ENCODE data around the gene CLIC4.

CLIC4 gene

DNA sequence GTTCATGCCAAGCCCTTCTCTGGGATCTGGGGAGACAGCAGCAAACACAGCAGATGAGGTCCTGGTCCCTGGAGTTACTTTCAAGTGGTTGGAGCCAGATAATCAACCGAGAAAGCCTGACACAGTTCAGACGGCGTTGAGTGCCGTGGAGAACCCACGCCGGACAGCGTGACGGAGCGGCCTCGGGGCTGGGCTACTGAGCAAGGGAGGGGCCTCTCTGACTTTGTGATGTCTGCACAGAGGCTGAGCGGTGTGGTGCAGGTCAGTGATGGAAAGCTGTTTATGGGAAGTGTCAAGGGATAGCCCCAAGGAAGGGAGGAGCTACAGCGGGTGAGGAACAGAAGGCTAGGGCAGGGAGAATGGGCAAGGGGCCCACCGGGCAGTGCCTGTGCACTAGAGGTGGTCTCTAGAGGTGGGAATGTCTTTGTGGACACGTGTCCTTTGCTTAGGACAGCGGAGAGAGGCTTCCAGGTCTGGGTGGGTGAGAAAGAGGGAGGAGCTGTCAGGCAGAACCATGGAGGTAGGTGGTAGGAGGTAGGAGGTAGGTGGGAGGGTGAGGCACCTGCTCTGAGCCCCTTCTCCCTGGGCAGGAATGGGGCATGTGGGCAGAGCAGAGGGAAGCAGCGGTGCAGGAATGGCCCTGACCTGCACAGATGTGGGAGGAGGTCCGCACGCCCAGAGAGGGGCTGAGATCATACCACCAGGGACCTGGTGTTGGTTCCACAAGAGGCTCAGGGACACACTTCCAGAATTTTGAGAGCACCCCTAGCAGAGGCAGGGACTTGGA lies 122.0 kb downstream of the CLIC4 start:
- Histone ChIP-seq H3K36me3 (ENCODE audit: insufficient read depth, low read length) (no peaks in the 10 kb centered on the region), H3K27me3 (ENCODE audit: insufficient read depth, low read length, poor library complexity, severe bottlenecking) (no peaks in the 10 kb centered on the region), H3K9ac (ENCODE audit: low read depth, low read length, poor library complexity, severe bottlenecking) (no peak overlapping the region), H3K4me1 (ENCODE audit: insufficient read depth, low read length, poor library complexity, severe bottlenecking) (peaks cover 9% of the 10 kb centered on the region), H3K79me2 (ENCODE audit: insufficient read depth, low read length) (no peaks in the 10 kb centered on the region), H3K9me3 (ENCODE audit: insufficient read depth, low read depth, low read length) (no peaks in the 10 kb centered on the region), H3F3A (ENCODE audit: low read depth) (no peaks in the 10 kb centered on the region), H2AFZ (ENCODE audit: low read length) (no peak overlapping the region), H4K20me1 (ENCODE audit: insufficient read depth, low read length, poor library complexity, severe bottlenecking) (no peaks in the 10 kb centered on the region), H3K4me2 (ENCODE audit: low read depth, low read length, poor library complexity, severe bottlenecking) (no peak overlapping the region), H3K9me2 (replicated peaks; ENCODE audit: low read depth, low read length) (no peaks in the 10 kb centered on the region), H3K4me3 (ENCODE audit: low read length, poor library complexity, severe bottlenecking) (no peak overlapping the region)
- no peak for TF ChIP-seq EZH2phosphoT487 (IDR thresholded peaks at IDR 0.05; ENCODE audit: borderline replicate concordance)
- TF ChIP-seq, protein P1, sequence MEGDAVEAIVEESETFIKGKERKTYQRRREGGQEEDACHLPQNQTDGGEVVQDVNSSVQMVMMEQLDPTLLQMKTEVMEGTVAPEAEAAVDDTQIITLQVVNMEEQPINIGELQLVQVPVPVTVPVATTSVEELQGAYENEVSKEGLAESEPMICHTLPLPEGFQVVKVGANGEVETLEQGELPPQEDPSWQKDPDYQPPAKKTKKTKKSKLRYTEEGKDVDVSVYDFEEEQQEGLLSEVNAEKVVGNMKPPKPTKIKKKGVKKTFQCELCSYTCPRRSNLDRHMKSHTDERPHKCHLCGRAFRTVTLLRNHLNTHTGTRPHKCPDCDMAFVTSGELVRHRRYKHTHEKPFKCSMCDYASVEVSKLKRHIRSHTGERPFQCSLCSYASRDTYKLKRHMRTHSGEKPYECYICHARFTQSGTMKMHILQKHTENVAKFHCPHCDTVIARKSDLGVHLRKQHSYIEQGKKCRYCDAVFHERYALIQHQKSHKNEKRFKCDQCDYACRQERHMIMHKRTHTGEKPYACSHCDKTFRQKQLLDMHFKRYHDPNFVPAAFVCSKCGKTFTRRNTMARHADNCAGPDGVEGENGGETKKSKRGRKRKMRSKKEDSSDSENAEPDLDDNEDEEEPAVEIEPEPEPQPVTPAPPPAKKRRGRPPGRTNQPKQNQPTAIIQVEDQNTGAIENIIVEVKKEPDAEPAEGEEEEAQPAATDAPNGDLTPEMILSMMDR (conservative IDR thresholded peaks at IDR 0.05; ENCODE audit: low read length) = no peak

DNA sequence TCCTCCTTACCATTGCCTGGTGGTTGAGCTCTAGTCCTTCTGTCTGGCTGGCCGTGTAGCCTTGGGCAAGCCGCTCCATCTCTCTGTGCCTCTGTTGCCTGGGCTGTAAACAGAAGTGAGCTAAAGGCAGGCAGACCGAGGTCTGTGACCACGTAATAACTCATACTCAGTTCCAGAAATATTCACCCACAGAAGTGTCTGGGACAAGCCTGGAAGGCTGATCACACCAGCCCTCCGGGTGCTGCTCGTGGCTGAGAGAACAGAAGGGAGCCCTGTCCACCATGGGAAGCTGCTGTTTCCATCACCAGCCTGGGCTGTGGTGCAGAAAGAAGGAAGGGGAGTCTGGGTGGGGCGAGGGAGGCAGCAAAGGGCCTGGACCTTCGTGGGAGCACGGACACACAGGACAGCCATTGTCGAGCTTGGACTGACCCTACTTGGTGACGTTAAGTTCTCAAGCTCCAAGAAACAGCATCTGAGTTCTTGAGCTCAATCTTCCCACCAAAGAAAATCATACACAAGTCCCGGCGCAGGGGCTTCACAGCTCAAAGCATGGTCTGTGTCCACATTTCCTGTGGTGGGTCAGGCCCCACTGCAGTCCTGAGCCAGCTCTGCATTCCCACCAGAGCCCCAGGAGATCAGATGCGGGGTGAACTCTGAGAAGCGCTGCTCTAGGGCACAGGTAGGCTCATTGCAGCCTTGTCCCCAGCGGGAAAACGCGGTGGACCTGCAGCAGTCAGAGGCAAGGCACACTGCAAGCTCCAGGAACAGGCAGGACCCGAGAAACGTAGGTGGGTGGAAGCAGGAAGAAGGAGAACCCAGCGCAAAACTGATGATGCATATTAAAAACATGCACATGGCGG lies 123.0 kb downstream of the CLIC4 start:
- Histone ChIP-seq H3K9ac (ENCODE audit: low read depth, low read length, poor library complexity, severe bottlenecking) (no peak overlapping the region), H3K79me2 (ENCODE audit: insufficient read depth, low read length) (no peaks in the 10 kb centered on the region), H3K9me2 (replicated peaks; ENCODE audit: low read depth, low read length) (no peaks in the 10 kb centered on the region), H3K9me3 (ENCODE audit: insufficient read depth, low read depth, low read length) (no peaks in the 10 kb centered on the region), H3K27me3 (ENCODE audit: insufficient read depth, low read length, poor library complexity, severe bottlenecking) (no peaks in the 10 kb centered on the region), H4K20me1 (ENCODE audit: insufficient read depth, low read length, poor library complexity, severe bottlenecking) (no peaks in the 10 kb centered on the region), H3K36me3 (ENCODE audit: insufficient read depth, low read length) (no peaks in the 10 kb centered on the region), H2AFZ (ENCODE audit: low read length) (no peak overlapping the region), H3K4me2 (ENCODE audit: low read depth, low read length, poor library complexity, severe bottlenecking) (no peak overlapping the region), H3F3A (ENCODE audit: low read depth) (no peaks in the 10 kb centered on the region), H3K4me3 (ENCODE audit: low read length, poor library complexity, severe bottlenecking) (no peak overlapping the region), H3K4me1 (ENCODE audit: insufficient read depth, low read length, poor library complexity, severe bottlenecking) (peaks cover 9% of the 10 kb centered on the region)
- TF ChIP-seq EZH2phosphoT487 (IDR thresholded peaks at IDR 0.05; ENCODE audit: borderline replicate concordance) = no peak
- TF ChIP-seq, protein P1 (conservative IDR thresholded peaks at IDR 0.05; ENCODE audit: low read length) = no peak

DNA sequence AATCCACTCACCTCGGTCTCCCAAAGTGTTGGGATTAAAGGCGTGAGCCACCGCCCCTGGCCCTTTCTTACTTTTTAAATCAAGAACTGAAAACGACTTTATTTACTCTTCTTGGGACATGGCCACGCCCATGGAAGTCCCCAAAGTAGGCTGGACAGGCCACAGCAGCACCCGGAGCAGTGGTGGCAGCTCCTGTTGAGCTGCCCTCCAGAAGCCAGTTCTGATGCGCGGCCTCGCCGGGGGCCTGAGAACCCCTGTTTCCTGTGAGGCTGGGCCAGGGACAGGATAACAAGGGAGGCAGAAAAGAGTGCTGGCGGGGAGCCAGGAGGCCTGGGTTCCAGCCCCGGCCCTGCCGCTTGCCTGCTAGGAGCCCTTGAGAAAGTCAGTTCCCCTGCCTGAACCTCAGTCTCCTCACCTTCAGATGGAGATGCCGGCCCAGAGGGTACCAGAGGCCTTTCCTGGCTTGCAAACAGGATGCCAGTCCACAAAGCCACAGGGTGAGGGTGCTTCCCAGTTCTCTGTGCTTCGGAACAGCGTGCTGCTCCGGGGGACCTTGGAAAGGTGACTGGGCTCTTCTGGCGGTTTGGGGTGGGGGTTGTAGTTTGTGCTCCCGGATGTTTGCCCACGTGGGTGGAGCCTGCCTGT lies 125.4 kb downstream of the CLIC4 start:
- no peaks in the 10 kb centered on the region for H4K20me1 ChIP-seq (ENCODE audit: insufficient read depth, low read length, poor library complexity, severe bottlenecking)
- peaks cover 9% of the 10 kb centered on the region for H3K4me1 ChIP-seq (ENCODE audit: insufficient read depth, low read length, poor library complexity, severe bottlenecking)
- no peak overlapping the region for H3K9ac ChIP-seq (ENCODE audit: low read depth, low read length, poor library complexity, severe bottlenecking)
- no peak overlapping the region for H3K4me2 ChIP-seq (ENCODE audit: low read depth, low read length, poor library complexity, severe bottlenecking)
- H3K79me2 ChIP-seq (ENCODE audit: insufficient read depth, low read length) = no peaks in the 10 kb centered on the region
- H3K27me3 ChIP-seq (ENCODE audit: insufficient read depth, low read length, poor library complexity, severe bottlenecking) = no peaks in the 10 kb centered on the region
- H3K4me3 ChIP-seq (ENCODE audit: low read length, poor library complexity, severe bottlenecking) = no peak overlapping the region
- H3K9me3 ChIP-seq (ENCODE audit: insufficient read depth, low read depth, low read length) = no peaks in the 10 kb centered on the region
- no peaks in the 10 kb centered on the region for H3F3A ChIP-seq (ENCODE audit: low read depth)
- TF ChIP-seq, protein P1 (conservative IDR thresholded peaks at IDR 0.05; ENCODE audit: low read length) = no peak
- TF ChIP-seq EZH2phosphoT487 (IDR thresholded peaks at IDR 0.05; ENCODE audit: borderline replicate concordance) = no peak
- no peaks in the 10 kb centered on the region for H3K9me2 ChIP-seq (replicated peaks; ENCODE audit: low read depth, low read length)
- H2AFZ ChIP-seq (ENCODE audit: low read length) = no peak overlapping the region
- H3K36me3 ChIP-seq (ENCODE audit: insufficient read depth, low read length) = no peaks in the 10 kb centered on the region
